CD4-positive, alpha-beta T cell (primary cell): ENCODE data around the gene MYO1C. TPM values are rescaled to one million over a fixed set of nuclear protein-coding genes. Genes with fewer than 3 reads are reported as not detected.

Experiments used
- ATAC-seq: fragments of 200-7000 bp; cut with Tn5 transposase; one replicate; pipeline ENCODE4 v1.10.0; 2022; ENCODE audit warnings: mild to moderate bottlenecking; ENCODE audit not compliant: poor library complexity
- CTCF ChIA-PET: fragments of 350-600 bp; sonication (Branson Sonifier 250); formaldehyde crosslinking; loops from one replicate; lab custom pipeline; 2021; ENCODE audit warnings: antibody characterized with exemption, inconsistent platforms; lab: Charles Lee
- POLR2A ChIA-PET: fragments of 350-600 bp; sonication (Branson Sonifier 250); formaldehyde crosslinking; loops from one replicate; lab custom pipeline; 2021; ENCODE audit warnings: antibody characterized with exemption, inconsistent platforms; lab: Charles Lee
- DNase-seq, 14 experiments: peaks; one replicate each; pipeline ENCODE4 v3.0.0-alpha.2; 2013 to 2020; ENCODE audit warnings: mixed read lengths in 2 of 14
- H3K27ac ChIP-seq, 2 donors: one replicate each; pipeline versions ENCODE4 v1.5.1 to v1.7.0; 2013; ENCODE audit warnings: low read length in 2 of 2, low read depth in 1 of 2, mild to moderate bottlenecking in 1 of 2
- H3K27me3 ChIP-seq, 2 experiments: 1 replicate in 1 of 2; 2 replicates in 1 of 2; pipeline versions ENCODE4 v1.6.1 to v1.7.0; 2013; ENCODE audit warnings: low read length in 2 of 2, control low read depth in 1 of 2, mild to moderate bottlenecking in 1 of 2, moderate library complexity in 1 of 2; ENCODE audit not compliant: insufficient read depth in 2 of 2, control insufficient read depth in 1 of 2
- H3K36me3 ChIP-seq: one replicate; pipeline ENCODE4 v1.6.1; 2013; ENCODE audit warnings: low read length, control low read depth; ENCODE audit not compliant: insufficient read depth
- H3K4me1 ChIP-seq: one replicate; pipeline ENCODE4 v1.6.1; 2013; ENCODE audit warnings: low read length, control low read depth; ENCODE audit not compliant: insufficient read depth
- H3K4me3 ChIP-seq: one replicate; pipeline ENCODE4 v1.5.1; 2013; ENCODE audit warnings: mild to moderate bottlenecking, low read length, moderate library complexity
- H3K9me3 ChIP-seq, 2 experiments: 1 replicate in 1 of 2; 2 replicates in 1 of 2; pipeline versions ENCODE4 v1.6.1 to v1.7.0; 2013; ENCODE audit warnings: low read length in 2 of 2, mild to moderate bottlenecking in 2 of 2, control low read depth in 1 of 2, moderate library complexity in 1 of 2; ENCODE audit not compliant: control insufficient read depth in 1 of 2, insufficient read depth in 1 of 2
- H3K27ac Mint-ChIP-seq: one replicate; pipeline ENCODE4 v1.8.0; 2020; ENCODE audit warnings: mixed read lengths
- H3K27me3 Mint-ChIP-seq: one replicate; pipeline ENCODE4 v1.8.0; 2021; ENCODE audit warnings: mixed read lengths
- H3K36me3 Mint-ChIP-seq: one replicate; pipeline ENCODE4 v1.8.0; 2021; ENCODE audit warnings: low read depth, mixed read lengths
- H3K4me1 Mint-ChIP-seq: one replicate; pipeline ENCODE4 v1.8.0; 2021; ENCODE audit warnings: low read depth, mixed read lengths
- H3K4me3 Mint-ChIP-seq: one replicate; pipeline ENCODE4 v1.8.0; 2020; ENCODE audit warnings: mild to moderate bottlenecking, mixed read lengths
- H3K9me3 Mint-ChIP-seq: one replicate; pipeline ENCODE4 v1.8.0; 2020; ENCODE audit warnings: mixed read lengths
- CTCF ChIP-seq: fragments of 200-600 bp; IDR thresholded peaks from one replicate; pipeline ENCODE4 v1.8.0; 2022; ENCODE audit warnings: antibody characterized with exemption, mild to moderate bottlenecking
- intact Hi-C, 2 experiments: fragments of 100-400 bp; cut with DNase I in 1 of 2; cut with micrococcal nuclease in 1 of 2; formaldehyde crosslinking; loops; one replicate each; pipeline versions ENCODE4 v1.15.1 to v1.9.0; 2023 to 2025; cut with DNase I, micrococcal nuclease
- total RNA-seq, 174 experiments: library from RNA in 2 of 174; stranded (reverse) in 2 of 174; gene quantifications; one replicate each; pipeline ENCODE4 v1.2.3 and lab custom pipeline; 2021 to 2026

MYO1C gene
- total RNA-seq, 2 experiments from 2014 or later, result 21.0 to 24.7 TPM

- intact Hi-C loops, result loop anchor here in 1 of 2 experiments (2.0 kb wide), 1 partner anchor 15 kb away; no protein-coding TSS in a partner anchor
- H3K27ac Mint-ChIP-seq, result no peak overlapping the region
- ATAC-seq, result no peak
Observed at GRCh38 chr17:1481736-1482135, 10.8 kb downstream of the MYO1C start.

GRCh38 chr17:1480747-1481465 lies 11.6 kb downstream of the MYO1C start:
- ChIA-PET POLR2A (interaction anchor here (0.6 to 1.2 kb wide), 2 partner anchors 35 to 120 kb away, joined by 3 to 4 read pairs; partner anchors contain the start of gene INPP5K), CTCF (no interaction called here)
- Mint-ChIP-seq H3K36me3 (no peaks in the 10 kb centered on the region), H3K27me3 (no peaks in the 10 kb centered on the region), H3K9me3 (no peaks in the 10 kb centered on the region), H3K4me3 (no peak overlapping the region), H3K4me1 (peaks cover 10% of the 10 kb centered on the region), H3K27ac (no peak overlapping the region)
- Histone ChIP-seq H3K27me3 (no peaks in the 10 kb centered on the region), H3K4me1 (peaks cover 14% of the 10 kb centered on the region), H3K27ac (no peak overlapping the region), H3K9me3 (no peaks in the 10 kb centered on the region), H3K4me3 (no peak overlapping the region), H3K36me3 (peaks cover 20% of the 10 kb centered on the region)
- intact Hi-C loops, result loop anchor here in 1 of 2 experiments (2.0 kb wide), 1 partner anchor 14 kb away; no protein-coding TSS in a partner anchor
- no peak for TF ChIP-seq CTCF
- no peak for ATAC-seq
- DNase-seq, result no peak

More at GRCh38 chr17:1481736-1482135, 10.8 kb downstream of the MYO1C start:
- Histone ChIP-seq H3K27ac (no peak overlapping the region), H3K9me3 (no peaks in the 10 kb centered on the region), H3K4me1 (peaks cover 22% of the 10 kb centered on the region), H3K4me3 (no peak overlapping the region), H3K36me3 (peaks cover 20% of the 10 kb centered on the region), H3K27me3 (no peaks in the 10 kb centered on the region)
- Mint-ChIP-seq H3K9me3 (no peaks in the 10 kb centered on the region), H3K4me3 (no peak overlapping the region), H3K27me3 (no peaks in the 10 kb centered on the region), H3K4me1 (peaks cover 12% of the 10 kb centered on the region), H3K36me3 (no peaks in the 10 kb centered on the region)
- CTCF ChIA-PET, result no interaction called here
- TF ChIP-seq CTCF, result no peak
- no peak for DNase-seq
- POLR2A ChIA-PET, result no interaction called here

GRCh38 chr17:1478418-1478817 lies 14.1 kb downstream of the MYO1C start:
- no peak overlapping the region for H3K27ac ChIP-seq
- no peaks in the 10 kb centered on the region for H3K9me3 ChIP-seq
- H3K4me3 ChIP-seq, result no peak overlapping the region
- peaks cover 6% of the 10 kb centered on the region for H3K4me1 ChIP-seq
- intact Hi-C loops, result no loop called here
- peaks cover 11% of the 10 kb centered on the region for H3K36me3 Mint-ChIP-seq
- TF ChIP-seq CTCF, result no peak
- no peak overlapping the region for H3K4me3 Mint-ChIP-seq
- no peaks in the 10 kb centered on the region for H3K9me3 Mint-ChIP-seq
- peaks cover 7% of the 10 kb centered on the region for H3K4me1 Mint-ChIP-seq
- ChIA-PET POLR2A (no interaction called here), CTCF (no interaction called here)
- no peak overlapping the region for H3K27ac Mint-ChIP-seq
- DNase-seq (no peak), ATAC-seq (no peak)
- no peaks in the 10 kb centered on the region for H3K27me3 ChIP-seq
- H3K27me3 Mint-ChIP-seq, result no peaks in the 10 kb centered on the region
- H3K36me3 ChIP-seq, result peaks cover 20% of the 10 kb centered on the region
